OCI-LY3 (cell line): ENCODE data around the gene DAG1.

ENCODE experiments used
- EZH2phosphoT487 ChIP-seq: fragments of 200-600 bp; shearing (Covaris generic); IDR thresholded peaks from 2 replicates; pipeline ENCODE4 v1.6.1; 2018; ENCODE audit warnings: antibody characterized with exemption, mixed run types, low read depth
- TF ChIP-seq, protein P1 (sequence below): fragments of 200-600, 300-600 bp; sonication (generic); IDR thresholded peaks from 2 replicates; pipeline ENCODE4 v1.5.1; 2014; ENCODE audit warnings: antibody characterized with exemption, low read length, low read depth

GRCh38 chr3:49470714-49471420 is 800 bp downstream of the DAG1 start:
- TF ChIP-seq, protein P1, sequence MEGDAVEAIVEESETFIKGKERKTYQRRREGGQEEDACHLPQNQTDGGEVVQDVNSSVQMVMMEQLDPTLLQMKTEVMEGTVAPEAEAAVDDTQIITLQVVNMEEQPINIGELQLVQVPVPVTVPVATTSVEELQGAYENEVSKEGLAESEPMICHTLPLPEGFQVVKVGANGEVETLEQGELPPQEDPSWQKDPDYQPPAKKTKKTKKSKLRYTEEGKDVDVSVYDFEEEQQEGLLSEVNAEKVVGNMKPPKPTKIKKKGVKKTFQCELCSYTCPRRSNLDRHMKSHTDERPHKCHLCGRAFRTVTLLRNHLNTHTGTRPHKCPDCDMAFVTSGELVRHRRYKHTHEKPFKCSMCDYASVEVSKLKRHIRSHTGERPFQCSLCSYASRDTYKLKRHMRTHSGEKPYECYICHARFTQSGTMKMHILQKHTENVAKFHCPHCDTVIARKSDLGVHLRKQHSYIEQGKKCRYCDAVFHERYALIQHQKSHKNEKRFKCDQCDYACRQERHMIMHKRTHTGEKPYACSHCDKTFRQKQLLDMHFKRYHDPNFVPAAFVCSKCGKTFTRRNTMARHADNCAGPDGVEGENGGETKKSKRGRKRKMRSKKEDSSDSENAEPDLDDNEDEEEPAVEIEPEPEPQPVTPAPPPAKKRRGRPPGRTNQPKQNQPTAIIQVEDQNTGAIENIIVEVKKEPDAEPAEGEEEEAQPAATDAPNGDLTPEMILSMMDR = no peak
- TF ChIP-seq EZH2phosphoT487 = no peak
